HL-60 (cell line): ENCODE data around the gene BRSK1.

Source experiments
- DNase-seq, 2 experiments: peaks; one replicate each; pipeline ENCODE4 v3.0.0-alpha.2; 2010 to 2020; ENCODE audit warnings: low read depth in 1 of 2, low spot score in 1 of 2
- H3K27ac ChIP-seq: fragments of 250-450 bp; sonication (Bioruptor Pico); replicated peaks from 2 replicates; pipeline ENCODE4 v1.5.1; 2020; ENCODE audit warnings: mild to moderate bottlenecking, moderate library complexity
- H3K27me3 ChIP-seq: fragments of 250-450 bp; sonication (Bioruptor Pico); 2 replicates; pipeline ENCODE4 v1.5.1; 2021; ENCODE audit warnings: mild to moderate bottlenecking, moderate library complexity; ENCODE audit not compliant: insufficient read depth, poor library complexity, severe bottlenecking
- H3K4me3 ChIP-seq: replicated peaks from 2 replicates; pipeline ENCODE4 v1.5.1; 2011; ENCODE audit warnings: mild to moderate bottlenecking, control low read depth, low read length; ENCODE audit not compliant: insufficient read depth
- CTCF ChIP-seq: IDR thresholded peaks from one replicate; pipeline ENCODE4 v1.5.1; 2011; ENCODE audit warnings: low read length, control low read depth, inconsistent platforms; ENCODE audit not compliant: insufficient read depth
- GABPA ChIP-seq: IDR thresholded peaks from 2 replicates; pipeline ENCODE4 v1.6.1; 2012; ENCODE audit warnings: low read depth
- POLR2AphosphoS5 ChIP-seq: IDR thresholded peaks from 2 replicates; pipeline ENCODE4 v1.6.1; 2012; ENCODE audit warnings: low read depth
- REST ChIP-seq: IDR thresholded peaks from 2 replicates; pipeline ENCODE4 v1.6.1; 2012; ENCODE audit warnings: low read depth; ENCODE audit not compliant: insufficient replicate concordance
- SPI1 ChIP-seq: IDR thresholded peaks from 2 replicates; pipeline ENCODE4 v1.6.1; 2012; ENCODE audit warnings: low read depth, mild to moderate bottlenecking, borderline replicate concordance

The BRSK1 gene

GRCh38 chr19:55252760-55253663 is 30.8 kb upstream of the BRSK1 start:
- no peak for TF ChIP-seq SPI1
- no peak for TF ChIP-seq REST
- DNase-seq, result peak in 1 of 2 experiments; percentile 25
- Histone ChIP-seq H3K27ac (peak overlapping the region; percentile 98), H3K27me3 (no peaks in the 10 kb centered on the region), H3K4me3 (peak overlapping the region; percentile 75)

- H3K27ac ChIP-seq, result peak overlapping the region; percentile 98
- no peak for TF ChIP-seq GABPA
- peak; percentile 99 for TF ChIP-seq SPI1
- TF ChIP-seq REST, result no peak
- no peak for TF ChIP-seq CTCF
- peak; percentile 63 for TF ChIP-seq POLR2AphosphoS5
- peak overlapping the region; percentile 75 for H3K4me3 ChIP-seq
Measured at GRCh38 chr19:55253842-55254624, 29.8 kb upstream of the BRSK1 start.

GRCh38 chr19:55254625-55254977 is 29.2 kb upstream of the BRSK1 start:
- DNase-seq, result peak in 1 of 2 experiments; percentile 15
- H3K4me3 ChIP-seq, result peak overlapping the region; percentile 75
- H3K27me3 ChIP-seq, result no peaks in the 10 kb centered on the region
- TF ChIP-seq POLR2AphosphoS5 (no peak), GABPA (no peak), CTCF (no peak), REST (no peak), SPI1 (no peak)
- peak overlapping the region; percentile 98 for H3K27ac ChIP-seq

More at GRCh38 chr19:55253842-55254624, 29.8 kb upstream of the BRSK1 start:
- DNase-seq, result peak; percentile 72 to 82
- no peaks in the 10 kb centered on the region for H3K27me3 ChIP-seq
